Measurements from ENCODE around the gene TNS3. TPM values are rescaled to one million over a fixed set of nuclear protein-coding genes. Genes with fewer than 3 reads are reported as not detected.
A peak's percentile ranks its signal among the peaks of the same experiment; 100 is the strongest.
"Not testable (repeated sequence)": the region's sequence is repeated elsewhere in the genome, so short reads cannot be mapped to it uniquely, and the experiment has no call there.

The TNS3 gene
- total RNA-seq, 1 donor from 2014 or later, result 210 TPM

GRCh38 chr7:47602272-47603004 is 20.5 kb upstream of the TNS3 start:
- peak; percentile 72 for DNase-seq (ENCODE audit: low read depth)

GRCh38 chr7:47601881-47602249 is 20.0 kb upstream of the TNS3 start:
- no peak for DNase-seq (ENCODE audit: low read depth)

- peak; percentile 93 for DNase-seq (ENCODE audit: low read depth)
These were observed 19.4 kb upstream of the TNS3 start for GRCh38 chr7:47601119-47601880.

GRCh38 chr7:47600199-47601118 is 18.5 kb upstream of the TNS3 start:
- DNase-seq (ENCODE audit: low read depth), result peak; percentile 89

- no peak for DNase-seq (ENCODE audit: low read depth)
These were observed 15.5 kb upstream of the TNS3 start for GRCh38 chr7:47597379-47597778.

GRCh38 chr7:47596502-47597202 is 14.7 kb upstream of the TNS3 start:
- DNase-seq (ENCODE audit: low read depth), result no peak

- no peak for DNase-seq (ENCODE audit: low read depth)
These were observed 12.5 kb upstream of the TNS3 start for GRCh38 chr7:47594406-47594805.

- peak; percentile 87 for DNase-seq (ENCODE audit: low read depth)
These were observed 10.0 kb upstream of the TNS3 start for GRCh38 chr7:47591655-47592572.

- no peak for DNase-seq (ENCODE audit: low read depth)
These were observed 9.3 kb upstream of the TNS3 start for GRCh38 chr7:47591089-47591654.

GRCh38 chr7:47590215-47590614 is 8.3 kb upstream of the TNS3 start:
- not testable (repeated sequence) for DNase-seq (ENCODE audit: low read depth)

GRCh38 chr7:47588704-47589225 is 6.9 kb upstream of the TNS3 start:
- DNase-seq (ENCODE audit: low read depth), result no peak

- DNase-seq (ENCODE audit: low read depth), result no peak
These were observed 6.1 kb upstream of the TNS3 start for GRCh38 chr7:47587976-47588375.

- no peak for DNase-seq (ENCODE audit: low read depth)
These were observed 5.4 kb upstream of the TNS3 start for GRCh38 chr7:47587351-47587750.

- DNase-seq (ENCODE audit: low read depth), result no peak
These were observed 5.0 kb upstream of the TNS3 start for GRCh38 chr7:47586925-47587324.

GRCh38 chr7:47586161-47586670 is 4.3 kb upstream of the TNS3 start:
- not testable (repeated sequence) for DNase-seq (ENCODE audit: low read depth)

- DNase-seq (ENCODE audit: low read depth), result no peak
These were observed 2.6 kb upstream of the TNS3 start for GRCh38 chr7:47584536-47584895.

GRCh38 chr7:47583739-47584535 is 2.0 kb upstream of the TNS3 start:
- DNase-seq (ENCODE audit: low read depth), result peak; percentile 65

- DNase-seq (ENCODE audit: low read depth), result no peak
These were observed 1.1 kb upstream of the TNS3 start for GRCh38 chr7:47582764-47583738.

All from renal cortical epithelial cell (primary cell).